GM21423 (cell line): ENCODE measurements around the gene STK17A.
"Not testable (repeated sequence)": the region's sequence is repeated elsewhere in the genome, so short reads cannot be mapped to it uniquely, and the experiment has no call there.

Experiments used
- ATAC-seq: cut with Tn5 transposase; IDR thresholded peaks from one replicate; pipeline ENCODE4 v1.9.1; 2021; ENCODE audit warnings: mild to moderate bottlenecking, moderate library complexity; ENCODE audit not compliant: unreplicated experiment

Gene STK17A

DNA sequence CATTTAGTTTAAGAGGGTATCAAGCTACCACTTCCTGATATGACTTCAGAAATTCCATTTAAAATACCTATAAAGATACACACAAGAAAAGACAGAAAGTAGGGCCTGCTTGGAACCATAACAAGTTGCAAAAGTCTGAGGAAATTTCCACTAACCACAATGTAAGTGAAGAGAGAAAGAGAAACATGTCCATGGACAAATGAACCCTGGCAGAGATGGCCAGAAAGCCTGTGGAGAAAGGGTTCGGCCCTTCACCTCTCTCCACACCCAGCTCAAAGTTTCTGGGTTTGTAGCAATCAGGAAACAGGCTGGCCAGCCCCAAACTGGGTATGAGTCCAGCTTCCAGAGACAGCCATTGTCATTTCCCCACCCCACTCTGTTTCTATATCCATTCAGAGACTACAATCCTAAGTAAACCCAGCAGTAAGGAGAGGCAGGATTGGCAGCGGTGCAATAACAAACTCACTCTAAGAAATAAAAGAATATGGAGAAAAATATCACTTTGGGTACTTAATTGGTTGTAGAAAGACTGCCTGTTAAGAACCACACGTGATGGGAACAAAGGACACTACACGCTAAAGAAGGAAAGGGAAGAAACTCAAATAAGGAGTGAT, 71.1 kb downstream of the STK17A start:
- no peak for ATAC-seq

DNA sequence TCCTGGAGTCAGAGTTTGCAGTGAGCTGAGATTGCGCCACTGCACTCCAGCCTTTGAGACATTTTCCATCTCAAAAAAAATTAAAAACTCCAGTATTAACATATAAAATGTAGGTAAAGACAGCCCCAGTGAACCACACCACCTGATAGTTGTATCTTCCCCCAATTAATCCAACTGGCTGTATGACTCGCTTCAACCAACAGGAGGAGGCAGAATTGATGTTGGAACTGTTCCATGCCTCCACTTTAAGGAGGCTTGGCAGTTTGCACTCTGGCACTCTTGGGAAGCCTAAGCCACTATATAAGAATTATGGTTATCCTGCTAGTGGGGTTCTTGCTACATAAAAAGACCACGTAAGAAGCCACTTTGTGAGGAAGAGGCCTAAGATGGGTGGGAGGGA, 72.7 kb downstream of the STK17A start:
- no peak for ATAC-seq

- no peak for ATAC-seq
Observed at GRCh38 chr7:43656997-43657396, 74.1 kb downstream of the STK17A start.

DNA sequence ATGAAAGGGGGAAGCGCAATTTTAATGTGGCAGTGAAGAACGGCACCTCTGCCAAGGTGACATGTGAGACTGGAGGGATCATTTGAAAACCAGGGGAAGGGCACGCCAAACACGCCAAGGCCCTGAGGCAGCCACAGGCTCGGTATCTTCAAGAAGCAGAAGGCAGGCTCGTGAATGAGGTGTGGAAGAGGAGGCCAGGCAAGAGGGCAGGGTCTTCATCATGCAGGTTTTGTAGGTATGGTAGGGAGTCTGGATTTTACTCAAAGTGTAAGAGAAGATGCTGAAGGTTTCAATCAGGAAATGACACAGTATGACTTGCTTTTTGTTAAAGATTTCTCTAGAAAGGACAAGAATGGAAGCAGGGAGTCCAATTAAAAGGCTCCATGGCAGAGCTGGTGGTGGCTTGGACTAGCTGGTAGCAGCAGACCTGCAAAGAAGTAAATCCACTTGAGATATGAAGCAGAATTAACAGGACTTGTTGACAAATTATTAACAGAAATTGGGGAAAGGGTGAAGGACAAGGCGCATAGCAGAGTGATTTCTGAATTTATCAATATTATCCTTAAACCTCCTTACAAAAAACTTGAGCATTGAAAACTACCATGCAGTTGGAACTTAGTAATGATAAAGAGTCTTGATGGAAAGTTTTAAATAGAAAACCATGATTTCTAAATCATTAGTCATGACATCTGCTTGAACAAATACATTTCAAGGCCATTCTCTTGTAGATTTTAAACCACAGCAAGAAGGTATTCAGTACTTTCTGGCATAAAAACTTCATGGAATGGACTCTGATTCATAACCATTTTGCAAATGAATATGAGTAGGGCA, 76.0 kb downstream of the STK17A start:
- ATAC-seq: no peak

- no peak for ATAC-seq
Observed at GRCh38 chr7:43659549-43659896, 76.6 kb downstream of the STK17A start.

DNA sequence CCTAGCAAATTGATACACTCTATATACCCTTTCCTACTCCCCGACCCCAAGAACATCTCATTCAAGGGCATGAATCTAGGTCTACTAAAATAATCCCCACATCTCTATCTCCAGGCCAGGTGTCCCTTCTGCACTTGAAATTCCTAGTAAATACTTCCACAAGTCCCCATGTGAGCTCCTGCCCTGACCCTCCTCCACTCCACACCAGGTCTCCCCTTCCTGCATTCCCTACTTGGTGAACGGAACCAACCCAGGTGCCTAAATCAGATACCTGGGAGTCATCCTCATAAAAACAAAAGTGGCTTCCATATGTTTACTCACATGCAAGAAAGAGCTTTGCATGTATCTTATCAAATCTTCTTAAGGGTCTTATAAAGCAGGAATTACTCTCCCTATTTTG, 77.2 kb downstream of the STK17A start:
- ATAC-seq: no peak

- ATAC-seq: no peak
Observed at GRCh38 chr7:43664681-43665080, 81.8 kb downstream of the STK17A start.

- no peak for ATAC-seq
Observed at GRCh38 chr7:43666938-43667337, 84.0 kb downstream of the STK17A start.

GRCh38 chr7:43668035-43668434, 85.1 kb downstream of the STK17A start:
- ATAC-seq: no peak

DNA sequence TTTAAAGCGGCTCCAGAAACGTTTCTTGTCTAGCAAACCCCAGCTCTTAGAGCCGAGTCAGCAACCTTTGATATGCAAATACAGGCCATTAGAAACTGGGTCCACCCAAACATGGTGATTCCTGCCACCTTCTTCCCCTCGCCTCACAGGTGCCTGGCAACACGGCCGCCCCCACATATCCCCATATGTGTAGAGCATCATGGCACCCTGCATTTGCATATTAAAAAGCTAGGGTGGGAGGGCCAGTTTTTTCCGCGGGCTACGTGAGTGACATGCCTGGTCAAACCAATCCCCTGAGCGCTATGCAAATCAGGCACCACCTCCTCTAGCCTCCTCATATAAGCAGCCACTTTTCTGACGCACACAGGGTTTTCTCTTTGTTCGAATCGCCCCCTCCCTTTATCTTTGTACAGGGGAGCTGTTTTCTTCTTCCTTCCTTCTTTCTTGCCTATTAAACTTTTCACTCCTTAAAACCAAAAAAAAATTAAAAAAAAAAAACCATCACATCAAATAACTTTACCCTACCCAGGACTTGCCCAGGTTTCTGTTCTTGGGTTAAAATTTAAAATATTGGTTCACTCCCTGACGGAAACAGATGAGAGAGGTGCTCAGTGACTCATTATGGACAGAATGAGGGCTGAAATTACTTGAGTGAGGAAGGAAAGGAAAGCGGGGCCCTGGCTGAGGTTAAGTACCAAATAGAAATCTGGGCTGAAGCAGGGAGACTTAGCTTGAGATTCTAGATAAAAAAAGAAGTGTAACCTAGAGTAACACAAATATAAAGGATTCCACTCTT, 86.6 kb downstream of the STK17A start:
- ATAC-seq: peak; percentile 63

DNA sequence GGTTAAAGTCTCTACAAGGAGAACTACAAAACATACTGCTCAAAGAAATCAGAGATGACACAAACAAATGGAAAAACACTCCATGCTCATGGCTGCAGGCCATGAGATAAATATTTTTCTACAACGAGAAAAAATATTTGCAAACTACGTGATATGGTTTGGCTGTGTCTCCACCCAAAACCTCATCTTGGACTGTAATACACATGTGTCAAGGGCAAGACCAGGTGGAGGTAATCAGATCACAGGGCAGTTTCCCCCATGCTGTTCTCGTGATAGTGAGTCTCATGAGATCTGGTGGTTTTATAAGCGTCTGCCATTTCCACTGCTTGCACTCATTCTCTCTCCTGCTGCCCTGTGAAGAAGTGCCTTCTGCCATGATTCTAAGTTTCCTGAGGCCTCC, 88.6 kb downstream of the STK17A start:
- ATAC-seq: no peak

DNA sequence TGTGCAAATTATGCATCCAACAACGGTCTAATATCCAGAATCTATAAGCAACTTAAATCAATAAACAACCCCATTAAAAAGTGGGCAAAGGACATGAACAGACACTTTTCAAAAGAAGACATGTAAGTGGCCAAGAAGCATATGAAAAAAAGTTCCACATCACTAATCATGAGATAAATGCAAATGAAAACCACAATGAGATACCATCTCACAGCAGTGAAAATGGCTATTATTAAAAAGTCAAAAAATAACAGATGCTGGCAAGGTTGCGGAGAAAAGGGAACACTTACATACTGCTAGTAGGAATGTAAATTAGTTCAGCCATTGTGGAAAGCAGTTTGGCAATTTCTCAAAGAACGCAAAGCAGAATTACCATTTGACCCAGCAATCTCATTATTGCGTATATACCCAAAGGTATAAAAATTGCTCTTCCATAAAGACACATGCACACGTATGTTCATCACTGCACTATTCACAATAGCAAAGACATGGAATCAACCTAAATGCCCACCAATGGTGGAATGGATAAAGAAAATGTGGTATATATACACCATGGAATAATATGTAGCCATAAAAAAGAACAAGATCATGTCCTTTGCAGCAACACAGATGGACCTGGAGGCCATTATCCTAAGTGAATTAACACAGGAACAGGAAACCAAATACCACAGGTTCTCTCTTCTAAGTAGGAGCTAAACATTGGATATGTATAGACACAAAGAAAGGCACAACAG, 90.5 kb downstream of the STK17A start:
- not testable (repeated sequence) for ATAC-seq

GRCh38 chr7:43674559-43675436, 91.9 kb downstream of the STK17A start:
- ATAC-seq: no peak
